Measurements from ENCODE around the gene EHMT2. TPM values are rescaled to one million over a fixed set of nuclear protein-coding genes. Genes with fewer than 3 reads are reported as not detected.

EHMT2 gene
- polyA plus RNA-seq, 3 donors: 9.9 to 52.8 (median 16.0) TPM

DNA sequence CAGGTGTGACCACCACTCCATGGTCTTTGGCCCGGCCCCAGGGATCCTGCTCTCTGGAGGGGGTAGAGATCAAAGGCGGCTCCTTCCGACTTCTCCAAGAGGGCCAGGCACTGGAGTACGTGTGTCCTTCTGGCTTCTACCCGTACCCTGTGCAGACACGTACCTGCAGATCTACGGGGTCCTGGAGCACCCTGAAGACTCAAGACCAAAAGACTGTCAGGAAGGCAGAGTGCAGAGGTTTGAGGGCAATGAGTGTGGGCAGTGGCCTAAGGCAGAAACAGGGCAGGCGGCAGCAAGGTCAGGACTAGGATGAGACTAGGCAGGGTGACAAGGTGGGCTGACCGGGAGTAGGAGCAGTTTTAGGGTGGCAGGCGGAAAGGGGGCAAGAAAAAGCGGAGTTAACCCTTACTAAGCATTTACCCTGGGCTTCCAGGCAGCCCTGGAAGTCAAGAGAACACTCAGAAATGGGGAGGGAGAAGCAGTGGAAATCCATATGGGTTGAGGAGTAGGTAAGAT, 48.9 kb upstream of the EHMT2 start:
- H3K9me3 Mint-ChIP-seq: peaks cover 0 to 1% (median 0%) of the 10 kb centered on the region in 7 donors
- H3K36me3 Mint-ChIP-seq: peaks cover 3 to 8% of the 10 kb centered on the region in 2 donors
- Histone ChIP-seq H4K20me1 (ENCODE audit: insufficient read depth, low read length) (no peaks in the 10 kb centered on the region), H2AFZ (ENCODE audit: insufficient read depth, low read depth, low read length, poor library complexity, severe bottlenecking) (no peak overlapping the region), H3K4me1 (ENCODE audit: control insufficient read depth in 1 of 2, insufficient read depth in 2 of 2, low read length in 2 of 2) (peaks cover 3 to 4% of the 10 kb centered on the region in 2 donors), H3K79me2 (ENCODE audit: insufficient read depth, low read length) (no peaks in the 10 kb centered on the region), H3K4me3 (replicated peaks in 1 of 3; ENCODE audit: low read depth in 2 of 3, low read length in 3 of 3) (no peak overlapping the region), H3K27ac (ENCODE audit: low read depth in 1 of 2, low read length in 2 of 2) (no peak overlapping the region), H3K27me3 (ENCODE audit: control insufficient read depth in 2 of 2, insufficient read depth in 2 of 2, low read length in 2 of 2) (no peaks in the 10 kb centered on the region), H3K9me3 (replicated peaks in 1 of 2; ENCODE audit: control insufficient read depth in 1 of 2, insufficient read depth in 1 of 2, low read length in 2 of 2) (no peaks in the 10 kb centered on the region), H3K36me3 (replicated peaks in 1 of 2; ENCODE audit: control insufficient read depth in 1 of 2, insufficient read depth in 2 of 2, low read length in 2 of 2) (peaks cover 7 to 8% of the 10 kb centered on the region in 2 donors), H3K9ac (ENCODE audit: insufficient read depth, low read length, poor library complexity, severe bottlenecking) (no peak overlapping the region), H3K4me2 (replicated peaks; ENCODE audit: extremely low read depth, low read length, poor library complexity, severe bottlenecking) (no peak overlapping the region)
- H3K4me3 Mint-ChIP-seq: no peak overlapping the region
- 90% methylated on average over 11 of the region's 11 CpGs for WGBS (ENCODE audit: insufficient coverage)
- H3K4me1 Mint-ChIP-seq: peaks cover 17% of the 10 kb centered on the region
- intact Hi-C loops (cut with micrococcal nuclease): no loop called here
- DNase-seq: no peak
- H3K27ac Mint-ChIP-seq: peak overlapping the region in 2 of 7 donors; percentile 0 to 3
- peaks cover 13 to 29% (median 27%) of the 10 kb centered on the region in 3 donors for H3K27me3 Mint-ChIP-seq (ENCODE audit: low read depth in 3 of 3)
- TF ChIP-seq, protein P1, sequence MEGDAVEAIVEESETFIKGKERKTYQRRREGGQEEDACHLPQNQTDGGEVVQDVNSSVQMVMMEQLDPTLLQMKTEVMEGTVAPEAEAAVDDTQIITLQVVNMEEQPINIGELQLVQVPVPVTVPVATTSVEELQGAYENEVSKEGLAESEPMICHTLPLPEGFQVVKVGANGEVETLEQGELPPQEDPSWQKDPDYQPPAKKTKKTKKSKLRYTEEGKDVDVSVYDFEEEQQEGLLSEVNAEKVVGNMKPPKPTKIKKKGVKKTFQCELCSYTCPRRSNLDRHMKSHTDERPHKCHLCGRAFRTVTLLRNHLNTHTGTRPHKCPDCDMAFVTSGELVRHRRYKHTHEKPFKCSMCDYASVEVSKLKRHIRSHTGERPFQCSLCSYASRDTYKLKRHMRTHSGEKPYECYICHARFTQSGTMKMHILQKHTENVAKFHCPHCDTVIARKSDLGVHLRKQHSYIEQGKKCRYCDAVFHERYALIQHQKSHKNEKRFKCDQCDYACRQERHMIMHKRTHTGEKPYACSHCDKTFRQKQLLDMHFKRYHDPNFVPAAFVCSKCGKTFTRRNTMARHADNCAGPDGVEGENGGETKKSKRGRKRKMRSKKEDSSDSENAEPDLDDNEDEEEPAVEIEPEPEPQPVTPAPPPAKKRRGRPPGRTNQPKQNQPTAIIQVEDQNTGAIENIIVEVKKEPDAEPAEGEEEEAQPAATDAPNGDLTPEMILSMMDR (IDR thresholded peaks at IDR 0.05): no peak

- no peaks in the 10 kb centered on the region for H3K79me2 ChIP-seq (ENCODE audit: insufficient read depth, low read length)
- 70% methylated on average over 8 of the region's 11 CpGs for WGBS (ENCODE audit: insufficient coverage)
These were observed 48.2 kb upstream of the EHMT2 start, which contains the start of gene CFB for GRCh38 chr6:31945507-31946369. Gene CFB (plus strand): TSS chr6:31946095. CDS start chr6:31946222, 127 bp downstream.

More at GRCh38 chr6:31945507-31946369, 48.2 kb upstream of the EHMT2 start, which contains the start of gene CFB:
- Mint-ChIP-seq H3K4me1 (peaks cover 17% of the 10 kb centered on the region), H3K27ac (peak within 1 kb of the TSS in 3 of 7 donors; percentile 0 to 52 (median 32)), H3K27me3 (ENCODE audit: low read depth in 3 of 3) (peaks cover 13 to 31% (median 27%) of the 10 kb centered on the region in 3 donors), H3K4me3 (peak within 1 kb of the TSS; percentile 39 to 54), H3K36me3 (peaks cover 0 to under 1% of the 10 kb centered on the region in 2 donors), H3K9me3 (peaks cover 0 to 1% (median 0%) of the 10 kb centered on the region in 7 donors)
- H3K9ac ChIP-seq (ENCODE audit: insufficient read depth, low read length, poor library complexity, severe bottlenecking): peak within 1 kb of the TSS; percentile 21
- intact Hi-C loops (cut with micrococcal nuclease): no loop called here
- H3K4me2 ChIP-seq (replicated peaks; ENCODE audit: extremely low read depth, low read length, poor library complexity, severe bottlenecking): no peak within 1 kb of the TSS
- peaks cover 1 to 2% of the 10 kb centered on the region in 2 donors for H3K36me3 ChIP-seq (replicated peaks in 1 of 2; ENCODE audit: control insufficient read depth in 1 of 2, insufficient read depth in 2 of 2, low read length in 2 of 2)
- no peaks in the 10 kb centered on the region for H3K9me3 ChIP-seq (replicated peaks in 1 of 2; ENCODE audit: control insufficient read depth in 1 of 2, insufficient read depth in 1 of 2, low read length in 2 of 2)
- no peak within 1 kb of the TSS for H2AFZ ChIP-seq (ENCODE audit: insufficient read depth, low read depth, low read length, poor library complexity, severe bottlenecking)
- DNase-seq: peak in 1 of 3 donors; percentile 74
- no peaks in the 10 kb centered on the region for H4K20me1 ChIP-seq (ENCODE audit: insufficient read depth, low read length)
- TF ChIP-seq, protein P1 (IDR thresholded peaks at IDR 0.05): no peak
- H3K27ac ChIP-seq (ENCODE audit: low read depth in 1 of 2, low read length in 2 of 2): no peak within 1 kb of the TSS
- no peak within 1 kb of the TSS for H3K4me3 ChIP-seq (replicated peaks in 1 of 3; ENCODE audit: low read depth in 2 of 3, low read length in 3 of 3)
- peaks cover 3 to 4% of the 10 kb centered on the region in 2 donors for H3K4me1 ChIP-seq (ENCODE audit: control insufficient read depth in 1 of 2, insufficient read depth in 2 of 2, low read length in 2 of 2)
- no peaks in the 10 kb centered on the region for H3K27me3 ChIP-seq (ENCODE audit: control insufficient read depth in 2 of 2, insufficient read depth in 2 of 2, low read length in 2 of 2)

All from CD14-positive monocyte (primary cell).